ENCODE data around the gene LMCD1. TPM values are rescaled to one million over a fixed set of nuclear protein-coding genes. Genes with fewer than 3 reads are reported as not detected.

The LMCD1 gene
- total and polyA plus RNA-seq, 2 of the 8 experiments (the other 6 are each of a cell fraction or from before 2014, with no cell fraction given), result 12.3 to 26.5 TPM

GRCh38 chr3:8556473-8556869, 54.8 kb downstream of the LMCD1 start:
- Histone ChIP-seq H4K91ac (replicated peaks; ENCODE audit: insufficient read length, low read length) (no peak overlapping the region), H2AK5ac (ENCODE audit: low read depth, low read length) (0 out of 2 replicates have a peak overlapping the region, but pooled peaks have one; percentile 60), H3K4me1 (replicated peaks in 1 of 4; ENCODE audit: control insufficient read depth in 3 of 4, insufficient read depth in 4 of 4, low read length in 3 of 4) (peaks cover 0 to 3% (median 0%) of the 10 kb centered on the region in 4 experiments; a peak in 1 of 7 replicates), H3K9me3 (ENCODE audit: insufficient read depth in 2 of 2, low read depth in 1 of 2, low read length in 1 of 2) (no peaks in the 10 kb centered on the region), H3K56ac (replicated peaks; ENCODE audit: insufficient read length, low read depth, low read length) (no peak overlapping the region), H3K14ac (ENCODE audit: insufficient read length) (no peak overlapping the region), H3K79me1 (ENCODE audit: low read depth, low read length) (peaks cover 4% of the 10 kb centered on the region), H2BK120ac (replicated peaks; ENCODE audit: low read depth, low read length) (no peak overlapping the region), H4K5ac (ENCODE audit: insufficient read length, low read depth, low read length) (no peak overlapping the region), H2BK12ac (ENCODE audit: low read depth, low read length) (no peak overlapping the region), H2BK5ac (ENCODE audit: low read depth, low read length) (no peak overlapping the region), H3K4ac (replicated peaks; ENCODE audit: insufficient read length, low read depth, low read length) (no peak overlapping the region), H3K18ac (ENCODE audit: extremely low read depth, low read length) (no peak overlapping the region), H3K36me3 (ENCODE audit: control insufficient read depth in 2 of 4, insufficient read depth in 4 of 4, low read length in 3 of 4) (peaks cover 0 to 11% (median 0%) of the 10 kb centered on the region in 4 experiments; a peak in 1 of 8 replicates), H3K27me3 (replicated peaks in 1 of 4; ENCODE audit: control insufficient read depth in 3 of 4, extremely low read depth in 1 of 4, insufficient read depth in 3 of 4, low read length in 3 of 4) (no peaks in the 10 kb centered on the region), H2BK20ac (ENCODE audit: low read length) (no peak overlapping the region), H3K9ac (replicated peaks in 1 of 4; ENCODE audit: extremely low read depth in 1 of 4, low read depth in 3 of 4, low read length in 3 of 4) (no peak overlapping the region), H3K27ac (ENCODE audit: low read depth, low read length) (no peak overlapping the region), H2BK15ac (ENCODE audit: low read length) (no peak overlapping the region), H3K23ac (ENCODE audit: insufficient read length) (no peak overlapping the region), H4K20me1 (replicated peaks in 1 of 2; ENCODE audit: control insufficient read depth in 1 of 2, insufficient read depth in 2 of 2, low read length in 2 of 2) (no peaks in the 10 kb centered on the region), H4K8ac (ENCODE audit: extremely low read depth, insufficient read depth, low read length) (no peak overlapping the region), H3K4me3 (ENCODE audit: extremely low read depth in 1 of 4, insufficient read depth in 2 of 4, low read depth in 3 of 4, low read length in 4 of 4) (no peak overlapping the region), H3K23me2 (ENCODE audit: low read depth, low read length) (no peaks in the 10 kb centered on the region), H2AFZ (ENCODE audit: low read length) (no peak overlapping the region), H3K79me2 (ENCODE audit: control insufficient read depth in 1 of 2, insufficient read depth in 2 of 2, low read length in 2 of 2) (no peaks in the 10 kb centered on the region), H3K4me2 (ENCODE audit: insufficient read depth in 1 of 2, low read depth in 2 of 2, low read length in 2 of 2) (no peak overlapping the region)
- CTCF ChIA-PET (ENCODE audit: partially characterized antibody), result interaction anchor here (0.6 to 1.4 kb wide), 6 partner anchors 14 to 169 kb away, joined by 3 to 4 read pairs (median 4); no protein-coding TSS in a partner anchor
- no peak for TF ChIP-seq FOSL1 (IDR thresholded peaks at IDR 0.05; ENCODE audit: insufficient read depth, low read depth, low read length)
- TF ChIP-seq E2F6 (IDR thresholded peaks at IDR 0.05), result no peak
- DNase-seq (ENCODE audit: low read depth in 1 of 2, low spot score in 2 of 2), result no peak
- FAIRE-seq, result no peak
- POLR2A ChIA-PET (ENCODE audit: partially characterized antibody), result interaction anchor here (0.7 to 1.8 kb wide), 3 partner anchors 38 to 301 kb away, joined by 3 to 4 read pairs (median 3); no protein-coding TSS in a partner anchor
- 94% methylated on average over 5 of the region's 5 CpGs; no CpG with 5 or more reads in 1 of the 2 experiments for WGBS, 2 experiments (ENCODE audit: extremely low coverage in 1 of 2, insufficient coverage in 1 of 2, insufficient read length in 1 of 2, insufficient replicate concordance in 2 of 2, low coverage in 1 of 2, low lambda C conversion rate in 2 of 2, missing lambda C conversion rate in 1 of 2)

Measured in H1 (cell line).